H1 (cell line): ENCODE results near the gene QSOX2. TPM values are rescaled to one million over a fixed set of nuclear protein-coding genes. Genes with fewer than 3 reads are reported as not detected.

Experiments used
- CTCF ChIA-PET: fragments of 300-600 bp; sonication (Branson Sonifier 250); formaldehyde crosslinking; loops from one replicate; lab custom pipeline; 2021; ENCODE audit not compliant: partially characterized antibody; lab: Charles Lee
- POLR2A ChIA-PET: fragments of 300-600 bp; sonication (Branson Sonifier 250); formaldehyde crosslinking; loops from one replicate; lab custom pipeline; 2021; ENCODE audit warnings: inconsistent platforms; ENCODE audit not compliant: partially characterized antibody; lab: Charles Lee
- DNase-seq, 2 experiments: peaks; one replicate each; pipeline versions ENCODE4 v3.0.0 to v3.0.0-alpha.2; 2010 to 2022; ENCODE audit warnings: low spot score in 2 of 2, low read depth in 1 of 2, mixed read lengths in 1 of 2
- FAIRE-seq: peaks from 2 replicates; lab custom pipeline; 2011; peaks lifted over from hg19 to GRCh38; lab: Jason Lieb, UNC
- H2AFZ ChIP-seq: 2 replicates; pipeline ENCODE4 v1.8.1; 2012; ENCODE audit warnings: low read length, inconsistent platforms
- H2AK5ac ChIP-seq: 2 replicates; pipeline ENCODE4 v1.6.1; 2013; ENCODE audit warnings: low read depth, low read length
- H2BK120ac ChIP-seq: replicated peaks from 2 replicates; pipeline ENCODE3; 2013; ENCODE audit warnings: low read depth, low read length, inconsistent platforms
- H2BK12ac ChIP-seq: 2 replicates; pipeline ENCODE4 v1.6.1; 2013; ENCODE audit warnings: low read depth, low read length
- H2BK15ac ChIP-seq: 2 replicates; pipeline ENCODE4 v1.6.1; 2013; ENCODE audit warnings: low read length
- H2BK20ac ChIP-seq: 2 replicates; pipeline ENCODE4 v1.6.1; 2013; ENCODE audit warnings: low read length
- H2BK5ac ChIP-seq: 2 replicates; pipeline ENCODE4 v1.6.1; 2013; ENCODE audit warnings: low read depth, low read length
- H3K14ac ChIP-seq: 2 replicates; pipeline ENCODE4 v1.6.1; 2013; ENCODE audit warnings: inconsistent platforms; ENCODE audit not compliant: insufficient read length
- H3K18ac ChIP-seq: 2 replicates; pipeline ENCODE4 v1.6.1; 2013; ENCODE audit warnings: low read length; ENCODE audit errors: extremely low read depth
- H3K23ac ChIP-seq: 2 replicates; pipeline ENCODE4 v1.6.1; 2013; ENCODE audit warnings: inconsistent platforms; ENCODE audit not compliant: insufficient read length
- H3K23me2 ChIP-seq: 2 replicates; pipeline ENCODE4 v1.6.1; 2013; ENCODE audit warnings: low read depth, low read length
- H3K27ac ChIP-seq: 2 replicates; pipeline ENCODE4 v1.6.1; 2011; ENCODE audit warnings: low read depth, low read length, inconsistent platforms
- H3K27me3 ChIP-seq, 4 experiments: replicated peaks in 1 of 4; 1 replicate in 1 of 4; 2 replicates in 3 of 4; pipeline versions ENCODE4 v1.6.1 to v1.8.1; 2011 to 2013; ENCODE audit warnings: low read length in 3 of 4, mild to moderate bottlenecking in 3 of 4, inconsistent platforms in 2 of 4, mixed read lengths in 2 of 4, moderate library complexity in 1 of 4; ENCODE audit not compliant: control insufficient read depth in 3 of 4, insufficient read depth in 3 of 4; ENCODE audit errors: extremely low read depth in 1 of 4
- H3K36me3 ChIP-seq, 4 experiments: 2 replicates each; pipeline versions ENCODE4 v1.6.1 to v1.8.1; 2011 to 2013; ENCODE audit warnings: mild to moderate bottlenecking in 4 of 4, low read length in 3 of 4, moderate library complexity in 2 of 4, control low read depth in 1 of 4, inconsistent platforms in 1 of 4; ENCODE audit not compliant: insufficient read depth in 4 of 4, control insufficient read depth in 2 of 4
- H3K4ac ChIP-seq: replicated peaks from 2 replicates; pipeline ENCODE3; 2013; ENCODE audit warnings: low read length, low read depth, mixed read lengths, inconsistent platforms; ENCODE audit not compliant: insufficient read length
- H3K4me1 ChIP-seq, 4 experiments: replicated peaks in 1 of 4; 1 replicate in 1 of 4; 2 replicates in 3 of 4; pipeline versions ENCODE4 v1.6.1 to v1.8.1; 2011 to 2013; ENCODE audit warnings: low read length in 3 of 4, inconsistent platforms in 2 of 4, mixed read lengths in 1 of 4; ENCODE audit not compliant: insufficient read depth in 4 of 4, control insufficient read depth in 3 of 4
- H3K4me2 ChIP-seq, 2 experiments: 2 replicates each; pipeline versions ENCODE4 v1.6.1 to v1.8.1; 2011 to 2013; ENCODE audit warnings: low read depth in 2 of 2, low read length in 2 of 2, control low read depth in 1 of 2, inconsistent platforms in 1 of 2, mild to moderate bottlenecking in 1 of 2; ENCODE audit not compliant: insufficient read depth in 1 of 2
- H3K4me3 ChIP-seq, 4 experiments: fragments of 200-600, 300-600 bp in 1 of 4; sonication (generic), shearing (Covaris generic), sonication (Bioruptor Twin) in 1 of 4; 2 replicates each; pipeline versions ENCODE4 v1.5.1 to v1.8.1; 2011 to 2016; ENCODE audit warnings: low read length in 4 of 4, low read depth in 3 of 4, control low read depth in 2 of 4, inconsistent platforms in 2 of 4, mild to moderate bottlenecking in 2 of 4, mixed read lengths in 1 of 4, moderate library complexity in 1 of 4; ENCODE audit not compliant: insufficient read depth in 2 of 4; ENCODE audit errors: extremely low read depth in 1 of 4
- H3K56ac ChIP-seq: replicated peaks from 2 replicates; pipeline ENCODE3; 2013; ENCODE audit warnings: low read depth, mild to moderate bottlenecking, mixed read lengths, low read length, inconsistent platforms; ENCODE audit not compliant: insufficient read length
- H3K79me1 ChIP-seq: 2 replicates; pipeline ENCODE4 v1.6.1; 2013; ENCODE audit warnings: low read depth, low read length, control low read depth
- H3K79me2 ChIP-seq, 2 experiments: 2 replicates each; pipeline versions ENCODE4 v1.6.1 to v1.8.1; 2012 to 2013; ENCODE audit warnings: low read length in 2 of 2, mild to moderate bottlenecking in 2 of 2, inconsistent platforms in 1 of 2; ENCODE audit not compliant: insufficient read depth in 2 of 2, control insufficient read depth in 1 of 2
- H3K9ac ChIP-seq, 4 experiments: replicated peaks in 1 of 4; 1 replicate in 1 of 4; 2 replicates in 3 of 4; pipeline versions ENCODE4 v1.6.1 to v1.8.1; 2011 to 2013; ENCODE audit warnings: low read depth in 3 of 4, low read length in 3 of 4, control low read depth in 2 of 4, mild to moderate bottlenecking in 2 of 4, moderate library complexity in 2 of 4, inconsistent platforms in 1 of 4; ENCODE audit errors: extremely low read depth in 1 of 4
- H3K9me3 ChIP-seq, 2 experiments: 2 replicates each; pipeline versions ENCODE4 v1.6.1 to v1.8.1; 2012 to 2013; ENCODE audit warnings: mild to moderate bottlenecking in 2 of 2, moderate library complexity in 2 of 2, control low read depth in 1 of 2, inconsistent platforms in 1 of 2, low read depth in 1 of 2, low read length in 1 of 2, mixed read lengths in 1 of 2; ENCODE audit not compliant: insufficient read depth in 2 of 2
- H4K20me1 ChIP-seq, 2 experiments: replicated peaks in 1 of 2; 2 replicates each; pipeline versions ENCODE3 to v1.8.1; 2011 to 2013; ENCODE audit warnings: inconsistent platforms in 2 of 2, low read length in 2 of 2, mild to moderate bottlenecking in 1 of 2; ENCODE audit not compliant: insufficient read depth in 2 of 2, control insufficient read depth in 1 of 2
- H4K5ac ChIP-seq: 2 replicates; pipeline ENCODE4 v1.6.1; 2013; ENCODE audit warnings: low read length, low read depth, mixed read lengths, inconsistent platforms; ENCODE audit not compliant: insufficient read length
- H4K8ac ChIP-seq: 2 replicates; pipeline ENCODE4 v1.8.0; 2013; ENCODE audit warnings: mild to moderate bottlenecking, moderate library complexity, low read length, inconsistent platforms; ENCODE audit not compliant: insufficient read depth; ENCODE audit errors: extremely low read depth
- H4K91ac ChIP-seq: replicated peaks from 2 replicates; pipeline ENCODE3; 2013; ENCODE audit warnings: low read length, mixed read lengths, inconsistent platforms; ENCODE audit not compliant: insufficient read length
- BACH1 ChIP-seq: IDR thresholded peaks from 2 replicates; pipeline ENCODE4 v1.6.1; 2012; ENCODE audit warnings: low read length, improper control_type of control experiment
- FOSL1 ChIP-seq: IDR thresholded peaks from 2 replicates; pipeline ENCODE4 v1.6.1; 2011; ENCODE audit warnings: mild to moderate bottlenecking, low read depth, low read length, moderate library complexity; ENCODE audit not compliant: insufficient read depth
- PHF8 ChIP-seq: fragments of 200-600 bp; sonication (generic); conservative IDR thresholded peaks from 2 replicates; pipeline ENCODE4 v1.7.1; 2012; ENCODE audit warnings: low read depth, mild to moderate bottlenecking, inconsistent platforms, low read length, moderate library complexity
- RNF2 ChIP-seq: fragments of 200-900, 300-1000 bp; sonication (generic); IDR thresholded peaks from 2 replicates; pipeline ENCODE4 v1.7.1; 2016; ENCODE audit warnings: borderline replicate concordance, low read depth, mild to moderate bottlenecking, antibody characterized with exemption, low read length; ENCODE audit not compliant: poor library complexity, severe bottlenecking; ENCODE audit errors: missing control alignments
- YY1 ChIP-seq: IDR thresholded peaks from 2 replicates; pipeline ENCODE4 v1.6.1; 2011; ENCODE audit warnings: low read depth, mild to moderate bottlenecking, low read length
- WGBS, 2 experiments: shearing (Covaris generic) in 1 of 2; methylation state at CpG; one replicate each; pipeline versions ENCODE4 v1.1.6 to v1.1.7; 2013 to 2015; ENCODE audit warnings: low lambda C conversion rate in 2 of 2, mixed read lengths in 2 of 2, inconsistent platforms in 1 of 2, low coverage in 1 of 2, missing lambda C conversion rate in 1 of 2; ENCODE audit not compliant: insufficient replicate concordance in 2 of 2, insufficient coverage in 1 of 2, insufficient read length in 1 of 2; ENCODE audit errors: extremely low coverage in 1 of 2, missing lambda C conversion rate in 1 of 2; 5-methylcytosine and 5-hydroxymethylcytosine counted together
- polyA plus RNA-seq, 7 experiments: library from polyadenylated mRNA; depleted of rRNA in 3 of 7; stranded (reverse) in 5 of 7; unstranded in 2 of 7; fragments of >200 nt in 5 of 7; fragments of 200-250 nt in 2 of 7; gene quantifications; 1 replicate in 5 of 7; 2 replicates in 1 of 7; 4 replicates in 1 of 7; pipeline versions ENCODE4 v1.2.1 to v1.2.3, GENCODE V29; 2011 to 2013; ENCODE audit warnings: missing spikeins in 2 of 7, mixed read lengths in 2 of 7
- total RNA-seq: library from RNA; stranded (reverse); fragmentation: NEBNext Ultra II Directional; extraction: Animal tissue kit (Norgen Biotek cat#: 25700); gene quantifications from 2 replicates; pipeline ENCODE4 v1.2.1, GENCODE V29; 2021
- TF ChIP-seq, protein P1 (sequence below): IDR thresholded peaks from 2 replicates; pipeline ENCODE4 v1.6.1; 2011; ENCODE audit warnings: low read depth, mild to moderate bottlenecking, low read length; ENCODE audit not compliant: insufficient read depth

Gene QSOX2
- total and polyA plus RNA-seq, 2 of the 8 experiments (the other 6 are each of a cell fraction or from before 2014, with no cell fraction given) = 18.0 to 28.6 TPM

- FAIRE-seq = no peak
- CTCF ChIA-PET = interaction anchor here (1.1 kb wide), 1 partner anchor 18 kb away, joined by 3 read pairs; no protein-coding TSS in a partner anchor
Observed at GRCh38 chr9:136258786-136259516, 13.3 kb upstream of the QSOX2 start.

More at GRCh38 chr9:136258786-136259516, 13.3 kb upstream of the QSOX2 start:
- Histone ChIP-seq H3K79me2 (no peaks in the 10 kb centered on the region), H2BK15ac (no peak overlapping the region), H4K5ac (no peak overlapping the region), H4K91ac (no peak overlapping the region), H4K20me1 (no peaks in the 10 kb centered on the region), H3K23ac (no peak overlapping the region), H2BK5ac (no peak overlapping the region), H3K4me2 (no peak overlapping the region), H3K56ac (no peak overlapping the region), H2BK20ac (no peak overlapping the region), H4K8ac (no peak overlapping the region; the same call in 1 of the 2 replicates), H2BK120ac (no peak overlapping the region), H3K23me2 (no peaks in the 10 kb centered on the region), H3K27me3 (no peaks in the 10 kb centered on the region), H2AK5ac (0 out of 2 replicates have a peak overlapping the region, but pooled peaks have one; percentile 53), H3K79me1 (no peaks in the 10 kb centered on the region), H3K27ac (no peak overlapping the region), H3K36me3 (no peaks in the 10 kb centered on the region), H2BK12ac (no peak overlapping the region), H3K9ac (no peak overlapping the region), H3K14ac (no peak overlapping the region), H3K4me3 (no peak overlapping the region), H3K4me1 (peaks cover 0 to 5% (median 2%) of the 10 kb centered on the region in 4 experiments; a peak in 4 of 7 replicates), H3K9me3 (no peaks in the 10 kb centered on the region), H3K18ac (no peak overlapping the region), H2AFZ (no peak overlapping the region), H3K4ac (no peak overlapping the region)
- no peak for TF ChIP-seq YY1
- TF ChIP-seq BACH1 = no peak
- TF ChIP-seq PHF8 = no peak
- TF ChIP-seq, protein P1, sequence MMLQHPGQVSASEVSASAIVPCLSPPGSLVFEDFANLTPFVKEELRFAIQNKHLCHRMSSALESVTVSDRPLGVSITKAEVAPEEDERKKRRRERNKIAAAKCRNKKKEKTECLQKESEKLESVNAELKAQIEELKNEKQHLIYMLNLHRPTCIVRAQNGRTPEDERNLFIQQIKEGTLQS = no peak
- no peak for TF ChIP-seq RNF2
- TF ChIP-seq FOSL1 = no peak
- 89% methylated on average over 15 of the region's 22 CpGs; no CpG with 5 or more reads in 1 of the 2 experiments for WGBS, 2 experiments
- DNase-seq = no peak
- POLR2A ChIA-PET = interaction anchor here (1.0 kb wide), 1 partner anchor 53 kb away, joined by 3 read pairs; no protein-coding TSS in a partner anchor
